Natural killer cell (primary cell): Measurements from ENCODE around the gene ZNF474. TPM values are rescaled to one million over a fixed set of nuclear protein-coding genes. Genes with fewer than 3 reads are reported as not detected.

ENCODE experiments used
- ATAC-seq, 3 donors: fragments of 150-1000 bp in 2 of 3; fragments of 200-7000 bp in 1 of 3; cut with Tn5 transposase; 1 replicate in 1 of 3; 2 replicates in 2 of 3; pipeline ENCODE4 v1.10.0; 2021; ENCODE audit warnings: mild to moderate bottlenecking in 2 of 3, moderate library complexity in 2 of 3
- DNase-seq, 2 donors: peaks; one replicate each; pipeline versions ENCODE4 v3.0.0 to v3.0.0-alpha.2; 2013 to 2021; ENCODE audit warnings: mixed read lengths in 1 of 2
- H3K27ac ChIP-seq: one replicate; pipeline ENCODE4 v1.5.1; 2013; ENCODE audit warnings: mild to moderate bottlenecking, low read length
- H3K27me3 ChIP-seq: one replicate; pipeline ENCODE4 v1.6.1; 2013; ENCODE audit warnings: low read length; ENCODE audit not compliant: control insufficient read depth, insufficient read depth
- H3K36me3 ChIP-seq: one replicate; pipeline ENCODE4 v1.6.1; 2013; ENCODE audit warnings: low read length; ENCODE audit not compliant: control insufficient read depth, insufficient read depth
- H3K4me1 ChIP-seq: one replicate; pipeline ENCODE4 v1.6.1; 2013; ENCODE audit warnings: low read length; ENCODE audit not compliant: control insufficient read depth, insufficient read depth
- H3K4me3 ChIP-seq: one replicate; pipeline ENCODE4 v1.5.1; 2013; ENCODE audit warnings: low read length
- H3K9me3 ChIP-seq: one replicate; pipeline ENCODE4 v1.6.1; 2013; ENCODE audit warnings: low read length; ENCODE audit not compliant: control insufficient read depth, insufficient read depth
- H3K27ac Mint-ChIP-seq, 2 donors: one replicate each; pipeline ENCODE4 v1.8.0; 2022; ENCODE audit warnings: mild to moderate bottlenecking in 2 of 2, mixed read lengths in 2 of 2, moderate library complexity in 1 of 2
- H3K27me3 Mint-ChIP-seq, 2 donors: one replicate each; pipeline ENCODE4 v1.8.0; 2022; ENCODE audit warnings: low read depth in 2 of 2, mixed read lengths in 2 of 2
- H3K36me3 Mint-ChIP-seq: one replicate; pipeline ENCODE4 v1.8.0; 2022; ENCODE audit warnings: mixed read lengths
- H3K4me1 Mint-ChIP-seq, 2 donors: one replicate each; pipeline ENCODE4 v1.8.0; 2022; ENCODE audit warnings: mixed read lengths in 2 of 2
- H3K4me3 Mint-ChIP-seq: one replicate; pipeline ENCODE4 v1.8.0; 2022; ENCODE audit warnings: mild to moderate bottlenecking, moderate library complexity, mixed read lengths
- H3K9me3 Mint-ChIP-seq, 2 donors: one replicate each; pipeline ENCODE4 v1.8.0; 2022; ENCODE audit warnings: mixed read lengths in 2 of 2
- CTCF ChIP-seq: fragments of 200-600 bp; IDR thresholded peaks from one replicate; pipeline ENCODE4 v1.8.0; 2022; ENCODE audit warnings: antibody characterized with exemption
- WGBS: methylation state at CpG from one replicate; pipeline ENCODE4 v1.1.7; 2013; ENCODE audit warnings: missing lambda C conversion rate; ENCODE audit not compliant: insufficient coverage; 5-methylcytosine and 5-hydroxymethylcytosine counted together
- intact Hi-C: fragments of 100-400 bp; cut with micrococcal nuclease; formaldehyde crosslinking; loops from one replicate; pipeline ENCODE4 v1.14.2; 2022
- total RNA-seq, 4 donors: library from RNA; stranded (reverse); fragments of 120-200 nt in 1 of 4; gene quantifications; one replicate each; pipeline versions ENCODE4 v1.2.3 to v1.2.4, GENCODE V29; 2013 to 2022

The ZNF474 gene
- total RNA-seq, 3 donors from 2014 or later (not counting 1 experiment from before 2014, with no cell fraction given): 0.21 TPM; not detected in 2

GRCh38 chr5:122183098-122183787, 53.9 kb downstream of the ZNF474 start:
- Mint-ChIP-seq H3K4me3 (no peak overlapping the region), H3K9me3 (peaks cover 0 to 3% of the 10 kb centered on the region in 2 donors), H3K27ac (no peak overlapping the region), H3K4me1 (no peaks in the 10 kb centered on the region), H3K27me3 (no peaks in the 10 kb centered on the region), H3K36me3 (no peaks in the 10 kb centered on the region)
- Histone ChIP-seq H3K27me3 (no peaks in the 10 kb centered on the region), H3K36me3 (no peaks in the 10 kb centered on the region), H3K4me1 (no peaks in the 10 kb centered on the region), H3K27ac (no peak overlapping the region), H3K9me3 (no peaks in the 10 kb centered on the region), H3K4me3 (no peak overlapping the region)
- DNase-seq (no peak), ATAC-seq (no peak)
- intact Hi-C loops: no loop called here
- WGBS: 52% methylated on average over 7 of the region's 7 CpGs
- TF ChIP-seq CTCF: no peak

- DNase-seq (no peak), ATAC-seq (no peak)
- Histone ChIP-seq H3K36me3 (no peaks in the 10 kb centered on the region), H3K4me1 (no peaks in the 10 kb centered on the region), H3K9me3 (no peaks in the 10 kb centered on the region), H3K4me3 (no peak overlapping the region), H3K27ac (no peak overlapping the region), H3K27me3 (no peaks in the 10 kb centered on the region)
- Mint-ChIP-seq H3K36me3 (no peaks in the 10 kb centered on the region), H3K4me3 (no peak overlapping the region), H3K27me3 (no peaks in the 10 kb centered on the region), H3K9me3 (peaks cover 0 to 3% of the 10 kb centered on the region in 2 donors), H3K27ac (no peak overlapping the region), H3K4me1 (no peaks in the 10 kb centered on the region)
- no peak for TF ChIP-seq CTCF
- intact Hi-C loops: no loop called here
Observed at GRCh38 chr5:122183788-122184170, 54.4 kb downstream of the ZNF474 start.

DNA sequence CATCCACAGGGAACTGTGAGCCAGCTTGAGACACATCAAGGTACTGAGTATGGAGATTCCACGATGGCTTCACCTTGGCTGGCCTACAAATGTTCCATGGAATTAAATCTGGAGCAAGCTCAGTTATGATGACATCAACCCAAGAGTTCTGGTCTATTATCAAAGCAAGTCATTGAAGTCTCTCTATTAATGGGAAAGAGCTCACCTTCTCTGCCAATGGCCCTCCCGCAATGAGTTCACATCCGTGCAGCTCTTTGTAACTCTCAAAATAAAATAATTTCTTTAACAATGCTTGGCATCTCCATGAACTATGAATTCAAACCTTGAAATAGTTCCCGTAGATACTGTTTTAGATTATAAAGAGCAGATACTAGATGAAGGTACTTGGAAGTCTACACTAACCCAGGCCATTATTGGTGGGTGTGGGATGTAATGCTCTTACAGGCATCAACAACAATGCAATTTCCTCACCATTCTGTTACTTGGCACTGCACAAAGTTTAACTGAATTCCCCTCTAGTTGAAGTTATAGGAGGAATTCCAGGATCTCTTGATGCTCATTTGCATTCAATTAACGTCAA, 55.4 kb downstream of the ZNF474 start:
- Histone ChIP-seq H3K36me3 (no peaks in the 10 kb centered on the region), H3K27ac (no peak overlapping the region), H3K4me3 (no peak overlapping the region), H3K4me1 (no peaks in the 10 kb centered on the region), H3K27me3 (no peaks in the 10 kb centered on the region), H3K9me3 (no peaks in the 10 kb centered on the region)
- Mint-ChIP-seq H3K4me1 (no peaks in the 10 kb centered on the region), H3K36me3 (no peaks in the 10 kb centered on the region), H3K27me3 (no peaks in the 10 kb centered on the region), H3K4me3 (no peak overlapping the region), H3K27ac (no peak overlapping the region), H3K9me3 (peaks cover 0 to 2% of the 10 kb centered on the region in 2 donors)
- intact Hi-C loops: no loop called here
- no peak for ATAC-seq
- no peak for TF ChIP-seq CTCF
- DNase-seq: no peak
- 95% methylated on average over 4 of the region's 5 CpGs for WGBS

- no peaks in the 10 kb centered on the region for H3K4me1 ChIP-seq
- intact Hi-C loops: no loop called here
- H3K4me3 ChIP-seq: no peak overlapping the region
- no peaks in the 10 kb centered on the region for H3K9me3 ChIP-seq
- H3K4me3 Mint-ChIP-seq: no peak overlapping the region
- no peak overlapping the region for H3K27ac ChIP-seq
- H3K36me3 ChIP-seq: no peaks in the 10 kb centered on the region
- no peak for ATAC-seq
- no peaks in the 10 kb centered on the region for H3K4me1 Mint-ChIP-seq
- no peak overlapping the region for H3K27ac Mint-ChIP-seq
- no peaks in the 10 kb centered on the region for H3K27me3 ChIP-seq
- no peaks in the 10 kb centered on the region for H3K36me3 Mint-ChIP-seq
- DNase-seq: no peak
- WGBS: 56% methylated on average over 3 of the region's 3 CpGs
- no peak for TF ChIP-seq CTCF
- H3K27me3 Mint-ChIP-seq: peaks cover 0 to 2% of the 10 kb centered on the region in 2 donors
- H3K9me3 Mint-ChIP-seq: peaks cover 0 to under 1% of the 10 kb centered on the region in 2 donors
Observed at GRCh38 chr5:122187426-122187825, 58.1 kb downstream of the ZNF474 start.
